Stomach (tissue), 4 donors: Measurements from ENCODE around the gene PDSS2.

ENCODE experiments used
- EP300 ChIP-seq: sonication (generic); formaldehyde crosslinking; IDR thresholded peaks from one replicate; pipeline ENCODE4 v1.6.1; 2017; ENCODE audit warnings: antibody characterized with exemption
- POLR2A ChIP-seq, 4 donors: fragments of 450-650 bp; IDR thresholded peaks; one replicate each; pipeline ENCODE4 v1.6.1; 2016; ENCODE audit warnings: antibody characterized with exemption in 4 of 4, control low read depth in 2 of 4, mild to moderate bottlenecking in 1 of 4, moderate library complexity in 1 of 4
- POLR2AphosphoS5 ChIP-seq, 3 donors: sonication (generic); formaldehyde crosslinking; IDR thresholded peaks; one replicate each; pipeline ENCODE4 v1.6.1; 2016; ENCODE audit warnings: antibody characterized with exemption in 3 of 3
- TF ChIP-seq, protein P1 (sequence below), 7 experiments: fragments of 450-650 bp in 4 of 7; fragments of 200-600 bp in 3 of 7; sonication (generic) in 3 of 7; IDR thresholded peaks; one replicate each; pipeline ENCODE4 v1.5.1; 2016 to 2019; ENCODE audit warnings: antibody characterized with exemption in 7 of 7, control low read depth in 2 of 7, mild to moderate bottlenecking in 1 of 7

DNA sequence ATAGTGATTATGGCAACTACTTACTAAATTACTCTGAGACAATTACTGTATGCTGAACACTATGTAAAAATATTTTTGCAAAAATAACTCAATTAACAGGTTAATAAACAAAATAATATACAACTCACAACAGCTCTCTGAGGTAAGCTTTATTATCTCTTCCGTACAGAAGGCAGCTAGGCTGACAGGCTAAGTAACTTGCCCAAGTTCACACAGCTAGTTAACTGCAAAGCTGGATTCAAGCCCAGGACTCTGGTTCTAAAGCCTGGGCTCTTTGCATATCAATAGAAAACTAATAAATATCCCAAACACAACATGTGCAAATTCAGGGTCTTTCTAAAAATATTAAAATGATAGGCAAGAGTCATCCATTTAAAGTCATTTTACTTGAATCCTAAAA, 174.6 kb downstream of the PDSS2 start:
- TF ChIP-seq POLR2A (IDR thresholded peaks at IDR 0.05) (no peak), EP300 (no peak), POLR2AphosphoS5 (IDR thresholded peaks at IDR 0.05) (no peak)
- TF ChIP-seq, protein P1, sequence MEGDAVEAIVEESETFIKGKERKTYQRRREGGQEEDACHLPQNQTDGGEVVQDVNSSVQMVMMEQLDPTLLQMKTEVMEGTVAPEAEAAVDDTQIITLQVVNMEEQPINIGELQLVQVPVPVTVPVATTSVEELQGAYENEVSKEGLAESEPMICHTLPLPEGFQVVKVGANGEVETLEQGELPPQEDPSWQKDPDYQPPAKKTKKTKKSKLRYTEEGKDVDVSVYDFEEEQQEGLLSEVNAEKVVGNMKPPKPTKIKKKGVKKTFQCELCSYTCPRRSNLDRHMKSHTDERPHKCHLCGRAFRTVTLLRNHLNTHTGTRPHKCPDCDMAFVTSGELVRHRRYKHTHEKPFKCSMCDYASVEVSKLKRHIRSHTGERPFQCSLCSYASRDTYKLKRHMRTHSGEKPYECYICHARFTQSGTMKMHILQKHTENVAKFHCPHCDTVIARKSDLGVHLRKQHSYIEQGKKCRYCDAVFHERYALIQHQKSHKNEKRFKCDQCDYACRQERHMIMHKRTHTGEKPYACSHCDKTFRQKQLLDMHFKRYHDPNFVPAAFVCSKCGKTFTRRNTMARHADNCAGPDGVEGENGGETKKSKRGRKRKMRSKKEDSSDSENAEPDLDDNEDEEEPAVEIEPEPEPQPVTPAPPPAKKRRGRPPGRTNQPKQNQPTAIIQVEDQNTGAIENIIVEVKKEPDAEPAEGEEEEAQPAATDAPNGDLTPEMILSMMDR (IDR thresholded peaks at IDR 0.05) = no peak
